ENCODE results near the gene RNGTT. TPM values are rescaled to one million over a fixed set of nuclear protein-coding genes. Genes with fewer than 3 reads are reported as not detected.

RNGTT gene
- total and polyA plus RNA-seq, 10 of the 15 experiments (the other 5 are each of a cell fraction or from before 2014, with no cell fraction given), result 7.7 to 30.4 (median 22.2) TPM

GRCh38 chr6:88922775-88923548, 40.5 kb downstream of the RNGTT start:
- no peak overlapping the region for H2AFZ ChIP-seq (ENCODE audit: control insufficient read depth, low read depth, low read length)
- TF ChIP-seq RAD51 (IDR thresholded peaks at IDR 0.05), result no peak
- no peak for TF ChIP-seq POLR2AphosphoS2 (IDR thresholded peaks at IDR 0.05; ENCODE audit: low read depth, low read length)
- no peak for TF ChIP-seq ATF3 (IDR thresholded peaks at IDR 0.05; ENCODE audit: borderline replicate concordance, extremely low read depth, low read depth, low read length)
- TF ChIP-seq MXI1 (IDR thresholded peaks at IDR 0.05; ENCODE audit: low read depth, low read length), result no peak
- no peak for TF ChIP-seq CBX5 (IDR thresholded peaks at IDR 0.05; ENCODE audit: low read depth)
- TF ChIP-seq RELA (IDR thresholded peaks at IDR 0.05; ENCODE audit: borderline replicate concordance, partially characterized antibody), result no peak
- TF ChIP-seq EED (IDR thresholded peaks at IDR 0.05; ENCODE audit: low read depth), result no peak
- TF ChIP-seq EZH2 (IDR thresholded peaks at IDR 0.05; ENCODE audit: borderline replicate concordance, control insufficient read depth, low read depth, low read length), result no peak
- TF ChIP-seq ASH2L (IDR thresholded peaks at IDR 0.05; ENCODE audit: borderline replicate concordance, low read depth), result no peak
- TF ChIP-seq HDGF (IDR thresholded peaks at IDR 0.05), result no peak
- TF ChIP-seq MAX (IDR thresholded peaks at IDR 0.05; ENCODE audit: low read depth, low read length), result no peak
- TF ChIP-seq TCF12 (IDR thresholded peaks at IDR 0.05; ENCODE audit: low read depth, low read length), result no peak
- no peak for TF ChIP-seq ZBTB33 (IDR thresholded peaks at IDR 0.05)
- no peak for TF ChIP-seq GABPA (IDR thresholded peaks at IDR 0.05; ENCODE audit: low read depth)
- TF ChIP-seq E4F1 (IDR thresholded peaks at IDR 0.05; ENCODE audit: borderline replicate concordance, partially characterized antibody), result no peak
- no peaks in the 10 kb centered on the region for H3K9me3 ChIP-seq (replicated peaks; ENCODE audit: control insufficient read depth, insufficient read depth, low read length)
- ChIA-PET POLR2A (no interaction called here), CTCF (interaction anchor here (0.6 kb wide), 1 partner anchor 1646 kb away, joined by 3 read pairs; no protein-coding TSS in a partner anchor), RAD21 (ENCODE audit: unreplicated experiment) (no interaction called here), SMC1A (ENCODE audit: uncharacterized antibody, unreplicated experiment) (no interaction called here)
- peaks cover 2 to 8% of the 10 kb centered on the region in 2 experiments; a peak in 3 of 4 replicates for H3K36me3 ChIP-seq (ENCODE audit: control insufficient read depth in 2 of 2, insufficient read depth in 2 of 2, low read length in 1 of 2)
- no peak for ATAC-seq
- no peak overlapping the region for H3K4me3 ChIP-seq
- no peaks in the 10 kb centered on the region for H3K27me3 ChIP-seq (replicated peaks in 1 of 2; ENCODE audit: control insufficient read depth in 2 of 2, insufficient read depth in 2 of 2, low read length in 1 of 2)
- no peak for DNase-seq (ENCODE audit: low read depth, low spot score)
- no peak overlapping the region for H3K27ac ChIP-seq (ENCODE audit: control insufficient read depth, insufficient read depth)
- H4K20me1 ChIP-seq (ENCODE audit: control insufficient read depth, insufficient read depth), result no peaks in the 10 kb centered on the region
- H3K4me2 ChIP-seq (ENCODE audit: control insufficient read depth, insufficient read depth), result no peak overlapping the region
- no peak overlapping the region for H3K9ac ChIP-seq (ENCODE audit: control insufficient read depth, insufficient read depth, low read length)
- FAIRE-seq, result no peak
- H3K79me2 ChIP-seq (ENCODE audit: control insufficient read depth, insufficient read depth, low read length), result no peaks in the 10 kb centered on the region
- H3K4me1 ChIP-seq (ENCODE audit: control insufficient read depth, insufficient read depth, low read length), result no peaks in the 10 kb centered on the region
- BruUV-seq (replicated peaks), result no TSS peak
- 96% methylated on average over 4 of the region's 4 CpGs for WGBS (ENCODE audit: insufficient coverage, insufficient replicate concordance, low lambda C conversion rate, missing lambda C conversion rate)
- intact Hi-C loops (cut with micrococcal nuclease; ENCODE audit: unreplicated experiment) (no loop called here), in situ Hi-C loops (cut with MboI) (no loop called here)
